ENCODE results near the gene SUMO1. TPM values are rescaled to one million over a fixed set of nuclear protein-coding genes. Genes with fewer than 3 reads are reported as not detected.
A peak's percentile ranks its signal among the peaks of the same experiment; 100 is the strongest.

Gene SUMO1
- total RNA-seq, 1 donor from 2014 or later, result 113 TPM

- Mint-ChIP-seq H3K27me3 (ENCODE audit: unreplicated experiment) (peaks cover 3% of the 10 kb centered on the region), H3K4me1 (ENCODE audit: unreplicated experiment) (peaks cover 4% of the 10 kb centered on the region), H3K27ac (ENCODE audit: unreplicated experiment) (no peak overlapping the region), H3K9me3 (ENCODE audit: unreplicated experiment) (no peaks in the 10 kb centered on the region), H3K4me3 (ENCODE audit: unreplicated experiment) (no peak overlapping the region), H3K36me3 (ENCODE audit: low read depth, unreplicated experiment) (no peaks in the 10 kb centered on the region)
- TF ChIP-seq CTCF (IDR thresholded peaks at IDR 0.05; ENCODE audit: unreplicated experiment), result no peak
- no peak for DNase-seq (ENCODE audit: low spot score)
These were observed 65.8 kb downstream of the SUMO1 start for GRCh38 chr2:202172439-202173211.

- Mint-ChIP-seq H3K27me3 (ENCODE audit: unreplicated experiment) (peaks cover 3% of the 10 kb centered on the region), H3K9me3 (ENCODE audit: unreplicated experiment) (no peaks in the 10 kb centered on the region), H3K4me1 (ENCODE audit: unreplicated experiment) (peaks cover 4% of the 10 kb centered on the region), H3K36me3 (ENCODE audit: low read depth, unreplicated experiment) (no peaks in the 10 kb centered on the region), H3K4me3 (ENCODE audit: unreplicated experiment) (peak overlapping the region; percentile 4), H3K27ac (ENCODE audit: unreplicated experiment) (no peak overlapping the region)
- DNase-seq (ENCODE audit: low spot score), result peak; percentile 38
- no peak for TF ChIP-seq CTCF (IDR thresholded peaks at IDR 0.05; ENCODE audit: unreplicated experiment)
These were observed 67.1 kb downstream of the SUMO1 start for GRCh38 chr2:202171241-202171825.

GRCh38 chr2:202169832-202170424 is 68.5 kb downstream of the SUMO1 start:
- no peaks in the 10 kb centered on the region for H3K9me3 Mint-ChIP-seq (ENCODE audit: unreplicated experiment)
- no peak overlapping the region for H3K4me3 Mint-ChIP-seq (ENCODE audit: unreplicated experiment)
- H3K27me3 Mint-ChIP-seq (ENCODE audit: unreplicated experiment), result peaks cover 3% of the 10 kb centered on the region
- H3K4me1 Mint-ChIP-seq (ENCODE audit: unreplicated experiment), result peaks cover 4% of the 10 kb centered on the region
- H3K27ac Mint-ChIP-seq (ENCODE audit: unreplicated experiment), result no peak overlapping the region
- TF ChIP-seq CTCF (IDR thresholded peaks at IDR 0.05; ENCODE audit: unreplicated experiment), result no peak
- no peak for DNase-seq (ENCODE audit: low spot score)
- no peaks in the 10 kb centered on the region for H3K36me3 Mint-ChIP-seq (ENCODE audit: low read depth, unreplicated experiment)

GRCh38 chr2:202169131-202169530 is 69.3 kb downstream of the SUMO1 start:
- no peak for DNase-seq (ENCODE audit: low spot score)
- Mint-ChIP-seq H3K4me3 (ENCODE audit: unreplicated experiment) (no peak overlapping the region), H3K9me3 (ENCODE audit: unreplicated experiment) (no peaks in the 10 kb centered on the region), H3K27me3 (ENCODE audit: unreplicated experiment) (peaks cover 3% of the 10 kb centered on the region), H3K27ac (ENCODE audit: unreplicated experiment) (no peak overlapping the region), H3K36me3 (ENCODE audit: low read depth, unreplicated experiment) (no peaks in the 10 kb centered on the region), H3K4me1 (ENCODE audit: unreplicated experiment) (peaks cover 4% of the 10 kb centered on the region)
- no peak for TF ChIP-seq CTCF (IDR thresholded peaks at IDR 0.05; ENCODE audit: unreplicated experiment)

- no peak for TF ChIP-seq CTCF (IDR thresholded peaks at IDR 0.05; ENCODE audit: unreplicated experiment)
- Mint-ChIP-seq H3K27ac (ENCODE audit: unreplicated experiment) (no peak overlapping the region), H3K4me1 (ENCODE audit: unreplicated experiment) (peaks cover 7% of the 10 kb centered on the region), H3K4me3 (ENCODE audit: unreplicated experiment) (no peak overlapping the region), H3K36me3 (ENCODE audit: low read depth, unreplicated experiment) (no peaks in the 10 kb centered on the region), H3K9me3 (ENCODE audit: unreplicated experiment) (no peaks in the 10 kb centered on the region), H3K27me3 (ENCODE audit: unreplicated experiment) (peaks cover 2% of the 10 kb centered on the region)
- no peak for DNase-seq (ENCODE audit: low spot score)
These were observed 72.5 kb downstream of the SUMO1 start for GRCh38 chr2:202165945-202166344.
